Endometrium (tissue), 2 donors: ENCODE results near the gene MCTP1.
"Not testable (repeated sequence)": the region's sequence is repeated elsewhere in the genome, so short reads cannot be mapped to it uniquely, and the experiment has no call there.

Source experiments
- FAIRE-seq: peaks from 2 replicates; lab custom pipeline; 2012; peaks lifted over from hg19 to GRCh38; lab: Jason Lieb, UNC
- donor health status: control.
- donor health status: control.

Gene MCTP1

GRCh38 chr5:94869921-94870320 lies 415.0 kb downstream of the MCTP1 start:
- no peak for FAIRE-seq

GRCh38 chr5:94863951-94864350 lies 420.9 kb downstream of the MCTP1 start:
- no peak for FAIRE-seq

GRCh38 chr5:94857111-94857510 lies 427.8 kb downstream of the MCTP1 start:
- no peak for FAIRE-seq

GRCh38 chr5:94856257-94856800 lies 428.6 kb downstream of the MCTP1 start:
- FAIRE-seq = no peak

- FAIRE-seq = no peak
These were observed 429.4 kb downstream of the MCTP1 start for GRCh38 chr5:94855543-94855942.

- FAIRE-seq = no peak
These were observed 431.8 kb downstream of the MCTP1 start for GRCh38 chr5:94853120-94853519.

- FAIRE-seq = no peak
These were observed 433.9 kb downstream of the MCTP1 start for GRCh38 chr5:94850960-94851359.

GRCh38 chr5:94849821-94850736 lies 434.8 kb downstream of the MCTP1 start:
- FAIRE-seq = no peak

- no peak for FAIRE-seq
These were observed 435.6 kb downstream of the MCTP1 start for GRCh38 chr5:94849324-94849723.

- FAIRE-seq = no peak
These were observed 437.2 kb downstream of the MCTP1 start for GRCh38 chr5:94847726-94848125.

GRCh38 chr5:94847019-94847418 lies 437.9 kb downstream of the MCTP1 start:
- FAIRE-seq = no peak

- FAIRE-seq = not testable (repeated sequence)
These were observed 439.2 kb downstream of the MCTP1 start for GRCh38 chr5:94845696-94846095.

GRCh38 chr5:94841598-94842322 lies 443.1 kb downstream of the MCTP1 start:
- no peak for FAIRE-seq

GRCh38 chr5:94833851-94834250 lies 451.0 kb downstream of the MCTP1 start:
- FAIRE-seq = no peak

GRCh38 chr5:94832685-94833084 lies 452.2 kb downstream of the MCTP1 start:
- no peak for FAIRE-seq

- no peak for FAIRE-seq
These were observed 454.4 kb downstream of the MCTP1 start for GRCh38 chr5:94830520-94830919.

- not testable (repeated sequence) for FAIRE-seq
These were observed 456.7 kb downstream of the MCTP1 start for GRCh38 chr5:94828222-94828621.

- FAIRE-seq = no peak
These were observed 464.4 kb downstream of the MCTP1 start for GRCh38 chr5:94820488-94820887.

- FAIRE-seq = no peak
These were observed 466.0 kb downstream of the MCTP1 start for GRCh38 chr5:94818904-94819303.

- FAIRE-seq = no peak
These were observed 469.4 kb downstream of the MCTP1 start for GRCh38 chr5:94815313-94816039.

GRCh38 chr5:94812232-94812631 lies 472.7 kb downstream of the MCTP1 start:
- no peak for FAIRE-seq

- FAIRE-seq = no peak
These were observed 473.6 kb downstream of the MCTP1 start for GRCh38 chr5:94811331-94811730.
